GM19193 (cell line): Measurements from ENCODE around the gene SGCA.

Experiments used
- POLR2A ChIP-seq: IDR thresholded peaks from 4 replicates; pipeline ENCODE4 v1.6.1; 2011; ENCODE audit not compliant: insufficient read depth, insufficient read length; ENCODE audit errors: extremely low read depth

SGCA gene

GRCh38 chr17:50187751-50188530 lies 22.1 kb downstream of the SGCA start:
- TF ChIP-seq POLR2A, result no peak

GRCh38 chr17:50188531-50188920 lies 22.7 kb downstream of the SGCA start:
- TF ChIP-seq POLR2A, result no peak

GRCh38 chr17:50188921-50189549 lies 23.2 kb downstream of the SGCA start:
- no peak for TF ChIP-seq POLR2A

GRCh38 chr17:50189550-50190292 lies 23.9 kb downstream of the SGCA start:
- no peak for TF ChIP-seq POLR2A

- TF ChIP-seq POLR2A, result no peak
Observed at GRCh38 chr17:50190293-50190602, 24.4 kb downstream of the SGCA start.

GRCh38 chr17:50190603-50191358 lies 25.0 kb downstream of the SGCA start:
- TF ChIP-seq POLR2A, result no peak

- TF ChIP-seq POLR2A, result no peak
Observed at GRCh38 chr17:50191359-50192143, 25.7 kb downstream of the SGCA start.

- TF ChIP-seq POLR2A, result no peak
Observed at GRCh38 chr17:50192144-50192617, 26.4 kb downstream of the SGCA start.

- no peak for TF ChIP-seq POLR2A
Observed at GRCh38 chr17:50192618-50193291, 26.9 kb downstream of the SGCA start.

GRCh38 chr17:50194140-50194933 lies 28.5 kb downstream of the SGCA start:
- no peak for TF ChIP-seq POLR2A

GRCh38 chr17:50194934-50195865 lies 29.4 kb downstream of the SGCA start:
- TF ChIP-seq POLR2A, result no peak

GRCh38 chr17:50196036-50196435 lies 30.2 kb downstream of the SGCA start:
- no peak for TF ChIP-seq POLR2A
